ENCODE measurements around the gene CYP27B1.
A peak's percentile ranks its signal among the peaks of the same experiment; 100 is the strongest.

GRCh38 chr12:57756406-57757341 is 10.2 kb downstream of the CYP27B1 start:
- TF ChIP-seq POLR2A (IDR thresholded peaks at IDR 0.05): no peak
- TF ChIP-seq, protein P1, sequence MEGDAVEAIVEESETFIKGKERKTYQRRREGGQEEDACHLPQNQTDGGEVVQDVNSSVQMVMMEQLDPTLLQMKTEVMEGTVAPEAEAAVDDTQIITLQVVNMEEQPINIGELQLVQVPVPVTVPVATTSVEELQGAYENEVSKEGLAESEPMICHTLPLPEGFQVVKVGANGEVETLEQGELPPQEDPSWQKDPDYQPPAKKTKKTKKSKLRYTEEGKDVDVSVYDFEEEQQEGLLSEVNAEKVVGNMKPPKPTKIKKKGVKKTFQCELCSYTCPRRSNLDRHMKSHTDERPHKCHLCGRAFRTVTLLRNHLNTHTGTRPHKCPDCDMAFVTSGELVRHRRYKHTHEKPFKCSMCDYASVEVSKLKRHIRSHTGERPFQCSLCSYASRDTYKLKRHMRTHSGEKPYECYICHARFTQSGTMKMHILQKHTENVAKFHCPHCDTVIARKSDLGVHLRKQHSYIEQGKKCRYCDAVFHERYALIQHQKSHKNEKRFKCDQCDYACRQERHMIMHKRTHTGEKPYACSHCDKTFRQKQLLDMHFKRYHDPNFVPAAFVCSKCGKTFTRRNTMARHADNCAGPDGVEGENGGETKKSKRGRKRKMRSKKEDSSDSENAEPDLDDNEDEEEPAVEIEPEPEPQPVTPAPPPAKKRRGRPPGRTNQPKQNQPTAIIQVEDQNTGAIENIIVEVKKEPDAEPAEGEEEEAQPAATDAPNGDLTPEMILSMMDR (IDR thresholded peaks at IDR 0.05 in 4 of 5, conservative IDR thresholded peaks at IDR 0.05 in 1 of 5): peak in 3 of 5 experiments; percentile 24 to 50 (median 30)

All from gastrocnemius medialis (tissue), 4 donors.